HL-60 (cell line): ENCODE results near the gene SMURF2.

Experiments used
- DNase-seq, 2 experiments: peaks; one replicate each; pipeline ENCODE4 v3.0.0-alpha.2; 2010 to 2020; ENCODE audit warnings: low read depth in 1 of 2, low spot score in 1 of 2
- H3K27ac ChIP-seq: fragments of 250-450 bp; sonication (Bioruptor Pico); replicated peaks from 2 replicates; pipeline ENCODE4 v1.5.1; 2020; ENCODE audit warnings: mild to moderate bottlenecking, moderate library complexity
- H3K27me3 ChIP-seq: fragments of 250-450 bp; sonication (Bioruptor Pico); 2 replicates; pipeline ENCODE4 v1.5.1; 2021; ENCODE audit warnings: mild to moderate bottlenecking, moderate library complexity; ENCODE audit not compliant: insufficient read depth, poor library complexity, severe bottlenecking
- H3K4me3 ChIP-seq: replicated peaks from 2 replicates; pipeline ENCODE4 v1.5.1; 2011; ENCODE audit warnings: mild to moderate bottlenecking, control low read depth, low read length; ENCODE audit not compliant: insufficient read depth
- GABPA ChIP-seq: IDR thresholded peaks from 2 replicates; pipeline ENCODE4 v1.6.1; 2012; ENCODE audit warnings: low read depth
- POLR2AphosphoS5 ChIP-seq: IDR thresholded peaks from 2 replicates; pipeline ENCODE4 v1.6.1; 2012; ENCODE audit warnings: low read depth
- SPI1 ChIP-seq: IDR thresholded peaks from 2 replicates; pipeline ENCODE4 v1.6.1; 2012; ENCODE audit warnings: low read depth, mild to moderate bottlenecking, borderline replicate concordance
- TF ChIP-seq, protein P1 (sequence below): IDR thresholded peaks from 2 replicates; pipeline ENCODE4 v1.6.1; 2012; ENCODE audit warnings: low read depth; ENCODE audit not compliant: insufficient replicate concordance
- TF ChIP-seq, protein P2 (sequence below): IDR thresholded peaks from one replicate; pipeline ENCODE4 v1.5.1; 2011; ENCODE audit warnings: low read length, control low read depth, inconsistent platforms; ENCODE audit not compliant: insufficient read depth

The SMURF2 gene

DNA sequence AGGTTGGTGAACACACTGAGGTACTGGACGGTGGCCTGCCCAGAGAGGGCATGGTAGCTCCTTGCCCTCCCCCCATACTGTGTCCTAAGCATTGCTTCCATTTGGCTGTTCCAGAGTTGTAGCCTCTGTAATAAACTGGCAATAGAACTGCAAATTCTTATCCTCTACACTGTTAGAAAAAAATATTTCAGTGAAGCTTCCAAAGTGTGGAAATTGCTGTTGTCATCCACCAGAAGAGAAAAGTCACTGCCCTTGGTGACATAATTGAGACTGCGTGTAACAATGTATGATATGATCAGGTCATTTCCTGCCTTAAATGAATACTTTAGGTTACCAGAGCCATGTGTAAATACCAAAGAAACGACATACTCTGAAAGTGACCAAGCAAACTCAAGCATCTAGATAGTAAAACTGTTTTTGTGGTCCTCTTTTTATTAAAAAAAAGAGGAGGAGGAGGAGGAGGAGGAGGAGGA is 89.4 kb downstream of the SMURF2 start:
- DNase-seq, result no peak
- no peak overlapping the region for H3K4me3 ChIP-seq
- no peak overlapping the region for H3K27ac ChIP-seq
- H3K27me3 ChIP-seq, result no peaks in the 10 kb centered on the region
- no peak for TF ChIP-seq GABPA
- TF ChIP-seq, protein P1, sequence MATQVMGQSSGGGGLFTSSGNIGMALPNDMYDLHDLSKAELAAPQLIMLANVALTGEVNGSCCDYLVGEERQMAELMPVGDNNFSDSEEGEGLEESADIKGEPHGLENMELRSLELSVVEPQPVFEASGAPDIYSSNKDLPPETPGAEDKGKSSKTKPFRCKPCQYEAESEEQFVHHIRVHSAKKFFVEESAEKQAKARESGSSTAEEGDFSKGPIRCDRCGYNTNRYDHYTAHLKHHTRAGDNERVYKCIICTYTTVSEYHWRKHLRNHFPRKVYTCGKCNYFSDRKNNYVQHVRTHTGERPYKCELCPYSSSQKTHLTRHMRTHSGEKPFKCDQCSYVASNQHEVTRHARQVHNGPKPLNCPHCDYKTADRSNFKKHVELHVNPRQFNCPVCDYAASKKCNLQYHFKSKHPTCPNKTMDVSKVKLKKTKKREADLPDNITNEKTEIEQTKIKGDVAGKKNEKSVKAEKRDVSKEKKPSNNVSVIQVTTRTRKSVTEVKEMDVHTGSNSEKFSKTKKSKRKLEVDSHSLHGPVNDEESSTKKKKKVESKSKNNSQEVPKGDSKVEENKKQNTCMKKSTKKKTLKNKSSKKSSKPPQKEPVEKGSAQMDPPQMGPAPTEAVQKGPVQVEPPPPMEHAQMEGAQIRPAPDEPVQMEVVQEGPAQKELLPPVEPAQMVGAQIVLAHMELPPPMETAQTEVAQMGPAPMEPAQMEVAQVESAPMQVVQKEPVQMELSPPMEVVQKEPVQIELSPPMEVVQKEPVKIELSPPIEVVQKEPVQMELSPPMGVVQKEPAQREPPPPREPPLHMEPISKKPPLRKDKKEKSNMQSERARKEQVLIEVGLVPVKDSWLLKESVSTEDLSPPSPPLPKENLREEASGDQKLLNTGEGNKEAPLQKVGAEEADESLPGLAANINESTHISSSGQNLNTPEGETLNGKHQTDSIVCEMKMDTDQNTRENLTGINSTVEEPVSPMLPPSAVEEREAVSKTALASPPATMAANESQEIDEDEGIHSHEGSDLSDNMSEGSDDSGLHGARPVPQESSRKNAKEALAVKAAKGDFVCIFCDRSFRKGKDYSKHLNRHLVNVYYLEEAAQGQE, result no peak
- TF ChIP-seq SPI1, result no peak
- TF ChIP-seq POLR2AphosphoS5, result no peak
- TF ChIP-seq, protein P2, sequence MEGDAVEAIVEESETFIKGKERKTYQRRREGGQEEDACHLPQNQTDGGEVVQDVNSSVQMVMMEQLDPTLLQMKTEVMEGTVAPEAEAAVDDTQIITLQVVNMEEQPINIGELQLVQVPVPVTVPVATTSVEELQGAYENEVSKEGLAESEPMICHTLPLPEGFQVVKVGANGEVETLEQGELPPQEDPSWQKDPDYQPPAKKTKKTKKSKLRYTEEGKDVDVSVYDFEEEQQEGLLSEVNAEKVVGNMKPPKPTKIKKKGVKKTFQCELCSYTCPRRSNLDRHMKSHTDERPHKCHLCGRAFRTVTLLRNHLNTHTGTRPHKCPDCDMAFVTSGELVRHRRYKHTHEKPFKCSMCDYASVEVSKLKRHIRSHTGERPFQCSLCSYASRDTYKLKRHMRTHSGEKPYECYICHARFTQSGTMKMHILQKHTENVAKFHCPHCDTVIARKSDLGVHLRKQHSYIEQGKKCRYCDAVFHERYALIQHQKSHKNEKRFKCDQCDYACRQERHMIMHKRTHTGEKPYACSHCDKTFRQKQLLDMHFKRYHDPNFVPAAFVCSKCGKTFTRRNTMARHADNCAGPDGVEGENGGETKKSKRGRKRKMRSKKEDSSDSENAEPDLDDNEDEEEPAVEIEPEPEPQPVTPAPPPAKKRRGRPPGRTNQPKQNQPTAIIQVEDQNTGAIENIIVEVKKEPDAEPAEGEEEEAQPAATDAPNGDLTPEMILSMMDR, result no peak

DNA sequence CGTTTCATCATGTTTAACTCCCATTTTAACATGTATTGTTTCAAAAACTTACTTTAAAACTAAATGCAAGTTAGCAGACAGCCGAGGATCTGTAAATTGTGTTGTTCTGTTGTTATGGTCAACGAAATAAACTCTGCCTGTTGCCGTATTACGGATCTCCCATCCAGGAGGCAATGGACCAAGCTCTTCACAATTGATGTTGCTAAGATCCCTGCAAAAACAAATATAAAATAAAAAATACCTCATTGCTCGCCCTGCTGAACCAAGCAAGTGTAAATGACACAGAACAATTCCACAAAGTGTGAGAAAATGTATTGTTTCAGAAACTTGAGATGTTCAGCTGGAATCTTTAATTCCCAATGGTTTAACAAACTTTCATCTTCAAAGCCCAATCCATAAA is 90.4 kb downstream of the SMURF2 start:
- TF ChIP-seq, protein P2, result no peak
- no peak for TF ChIP-seq SPI1
- TF ChIP-seq, protein P1, result no peak
- no peak for TF ChIP-seq GABPA
- no peak for TF ChIP-seq POLR2AphosphoS5
- no peak overlapping the region for H3K27ac ChIP-seq
- no peaks in the 10 kb centered on the region for H3K27me3 ChIP-seq
- DNase-seq, result no peak
- H3K4me3 ChIP-seq, result no peak overlapping the region

DNA sequence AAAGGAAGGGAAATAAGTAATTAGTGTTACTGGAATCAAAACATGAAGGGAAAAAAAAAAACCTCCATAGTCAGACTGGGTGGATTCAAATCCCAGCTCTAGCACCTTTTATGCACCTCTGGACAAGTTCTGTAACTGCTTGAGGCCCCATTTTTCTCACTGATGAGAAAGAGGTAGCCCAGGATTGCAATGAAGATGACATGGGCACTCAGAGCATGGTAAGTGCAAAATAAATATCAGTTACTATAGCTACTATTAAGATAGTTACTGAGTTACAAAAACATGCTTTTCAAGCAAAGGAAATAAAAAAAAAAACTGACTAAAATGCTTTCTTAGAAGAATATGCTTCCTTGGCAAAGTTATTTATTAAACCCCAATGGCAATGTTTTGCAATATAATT is 96.5 kb downstream of the SMURF2 start:
- DNase-seq, result no peak
- no peak overlapping the region for H3K27ac ChIP-seq
- no peak overlapping the region for H3K4me3 ChIP-seq
- no peaks in the 10 kb centered on the region for H3K27me3 ChIP-seq
- no peak for TF ChIP-seq SPI1
- TF ChIP-seq, protein P1, result no peak
- no peak for TF ChIP-seq GABPA

DNA sequence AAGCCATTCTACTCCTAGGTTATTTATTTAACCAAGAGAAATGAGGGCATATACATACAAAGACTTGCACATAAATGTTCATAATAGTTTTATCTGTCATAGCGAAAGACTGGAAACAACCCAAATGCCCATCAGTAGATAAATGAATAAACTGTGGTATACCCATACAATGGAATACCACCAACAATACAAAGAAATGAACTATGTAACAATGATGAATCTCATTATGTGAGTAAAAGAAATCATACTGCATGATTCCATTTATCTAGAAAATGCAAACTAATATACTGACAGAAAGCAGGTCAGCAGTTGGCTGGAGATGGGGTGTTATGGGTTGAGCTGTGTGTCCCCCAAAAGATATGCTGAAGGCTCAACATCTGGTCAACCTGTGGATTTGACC is 98.0 kb downstream of the SMURF2 start:
- H3K4me3 ChIP-seq, result no peak overlapping the region
- no peak for DNase-seq
- no peaks in the 10 kb centered on the region for H3K27me3 ChIP-seq
- no peak overlapping the region for H3K27ac ChIP-seq
- no peak for TF ChIP-seq POLR2AphosphoS5
- TF ChIP-seq SPI1, result no peak
- TF ChIP-seq, protein P1, result no peak
- TF ChIP-seq, protein P2, result no peak
- TF ChIP-seq GABPA, result no peak
